Measurements from ENCODE around the gene ZNF791.
A peak's percentile ranks its signal among the peaks of the same experiment; 100 is the strongest.
"Not testable (repeated sequence)": the region's sequence is repeated elsewhere in the genome, so short reads cannot be mapped to it uniquely, and the experiment has no call there.

ZNF791 gene

DNA sequence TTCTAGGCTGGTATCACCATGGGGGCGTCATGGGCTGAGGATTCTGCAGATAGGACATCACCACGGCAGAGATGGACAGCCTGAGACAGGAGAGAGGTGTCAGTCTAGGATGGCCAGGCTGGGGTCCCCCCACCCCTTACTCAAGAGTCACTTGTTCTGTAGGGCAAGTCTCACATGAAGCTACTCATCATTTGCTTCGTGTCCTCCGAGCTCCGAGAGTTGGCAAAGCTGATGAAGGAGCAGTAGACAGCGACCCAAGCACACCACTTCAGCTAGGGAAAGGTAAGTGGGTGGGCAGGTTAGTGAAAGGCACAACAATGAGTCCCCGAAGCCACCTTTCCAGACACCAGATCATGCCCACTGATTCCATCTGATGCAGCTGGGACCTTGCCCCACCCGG, 57.6 kb downstream of the ZNF791 start:
- DNase-seq: no peak

- DNase-seq: peak; percentile 46
These were observed 58.2 kb downstream of the ZNF791 start for GRCh38 chr19:12668932-12669269.

DNA sequence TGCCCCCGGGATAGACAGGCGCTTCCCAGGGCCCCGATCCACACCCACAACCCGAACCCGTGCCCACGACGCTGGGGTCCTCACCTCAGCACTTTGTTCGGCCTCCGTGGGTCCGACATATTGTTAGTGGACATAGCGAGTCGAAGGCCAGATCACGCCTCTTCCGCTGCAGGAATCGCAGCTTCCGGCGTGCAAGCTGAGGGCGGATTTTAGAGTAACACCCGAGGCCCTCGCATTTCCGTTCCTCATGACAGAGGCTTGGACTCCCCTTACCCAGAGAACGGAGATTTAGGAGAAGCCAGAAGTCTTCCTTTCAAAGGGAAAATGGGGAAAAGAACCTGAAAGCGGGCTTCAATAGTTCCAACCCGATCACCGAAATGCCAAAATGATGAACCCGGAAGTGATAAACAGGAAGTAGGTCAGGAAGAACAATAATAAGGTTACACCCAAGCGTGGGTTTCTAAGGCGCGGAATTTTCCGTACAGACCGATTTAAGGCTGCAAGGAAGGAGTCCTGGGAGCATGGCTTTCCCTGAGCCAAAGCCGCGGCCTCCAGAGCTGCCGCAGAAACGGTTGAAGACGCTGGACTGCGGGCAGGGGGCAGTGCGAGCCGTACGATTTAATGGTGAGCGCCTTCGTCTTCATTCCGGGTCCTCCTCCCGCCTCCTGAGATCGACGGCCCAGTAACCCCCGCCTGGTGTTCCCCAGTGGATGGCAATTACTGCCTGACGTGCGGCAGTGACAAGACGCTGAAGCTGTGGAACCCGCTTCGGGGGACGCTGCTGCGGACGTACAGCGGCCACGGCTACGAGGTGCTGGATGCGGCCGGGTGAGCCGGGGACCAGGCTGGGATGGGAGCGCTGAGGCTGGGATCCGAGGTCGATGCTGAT, 58.8 kb downstream of the ZNF791 start:
- peak; percentile 66 for DNase-seq

GRCh38 chr19:12670159-12670928, 59.6 kb downstream of the ZNF791 start:
- no peak for DNase-seq

DNA sequence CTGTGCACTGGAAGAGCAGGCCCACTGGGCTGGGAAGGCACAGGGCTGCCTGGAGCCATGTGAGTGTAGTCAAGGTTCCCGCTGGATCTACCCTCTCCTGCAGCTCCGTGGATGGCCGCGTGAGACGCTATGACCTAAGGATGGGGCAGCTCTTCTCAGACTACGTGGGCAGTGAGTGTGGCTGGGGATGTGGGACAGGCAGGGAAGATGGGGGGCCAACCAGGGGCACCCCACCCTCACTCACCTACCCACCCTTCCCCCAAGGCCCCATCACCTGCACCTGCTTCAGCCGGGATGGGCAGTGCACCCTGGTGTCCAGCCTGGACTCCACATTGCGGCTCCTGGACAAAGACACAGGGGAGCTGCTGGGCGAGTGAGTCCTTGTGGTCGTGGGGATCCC, 62.0 kb downstream of the ZNF791 start:
- DNase-seq: no peak

GRCh38 chr19:12675399-12675798, 64.7 kb downstream of the ZNF791 start:
- no peak for DNase-seq

DNA sequence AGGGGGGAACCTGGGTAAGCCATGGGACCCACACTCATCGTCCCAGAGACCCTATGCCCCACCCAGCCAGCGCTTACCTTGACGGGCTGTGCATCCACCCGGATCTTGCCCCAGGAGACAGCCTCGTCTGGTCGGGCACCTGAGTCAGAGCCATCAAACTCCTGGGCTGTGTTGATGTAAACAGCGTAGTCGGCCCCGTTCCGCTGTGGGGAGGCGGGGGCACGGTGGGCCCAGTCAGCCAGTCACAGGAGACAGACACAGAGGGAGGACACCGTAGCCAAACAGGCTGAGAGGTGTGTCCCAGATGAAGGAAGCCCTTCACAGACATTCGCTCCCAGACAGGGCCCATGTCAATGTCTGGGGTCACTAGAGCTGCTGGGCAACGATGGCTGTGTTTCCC, 65.2 kb downstream of the ZNF791 start:
- DNase-seq: no peak

DNA sequence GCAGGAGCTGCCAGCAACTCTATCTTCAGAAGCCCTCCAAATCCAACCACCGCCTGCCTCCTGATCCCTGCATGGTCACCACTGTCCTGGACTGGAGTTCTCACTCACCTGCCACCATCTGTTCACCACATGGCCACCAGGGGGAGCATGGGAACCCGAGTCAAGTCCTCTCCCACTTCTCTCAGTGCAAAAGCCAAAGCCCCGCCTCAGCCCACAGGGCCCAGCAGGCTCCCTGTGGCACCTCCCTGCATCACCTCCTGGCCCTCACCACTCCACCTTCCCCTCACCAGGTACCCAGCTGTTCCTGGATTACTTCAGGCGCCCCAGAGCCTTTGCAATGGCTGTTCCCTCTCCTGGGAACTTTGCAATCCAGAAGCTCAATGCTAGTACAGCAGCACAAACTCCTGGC, 65.7 kb downstream of the ZNF791 start:
- peak; percentile 71 for DNase-seq

GRCh38 chr19:12676928-12677327, 66.2 kb downstream of the ZNF791 start:
- no peak for DNase-seq

DNA sequence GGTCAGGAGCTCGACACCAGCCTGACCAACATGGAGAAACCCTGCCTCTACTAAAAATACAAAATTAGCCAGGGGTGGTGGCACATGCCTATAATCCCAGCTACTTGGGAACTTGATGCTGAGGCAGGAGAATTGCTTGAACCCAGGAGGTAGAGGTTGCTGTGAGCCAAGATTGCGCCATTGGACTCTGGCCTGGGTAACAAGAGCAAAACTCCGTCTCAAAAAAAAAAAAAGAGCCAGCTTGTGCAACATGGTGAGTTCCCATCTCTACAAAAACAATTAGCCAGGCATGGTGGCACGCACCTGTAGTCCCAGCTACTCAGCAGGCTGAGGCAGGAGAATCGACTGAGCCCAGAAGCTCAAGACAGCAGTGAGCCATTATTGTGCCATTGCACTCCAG, 67.3 kb downstream of the ZNF791 start:
- not testable (repeated sequence) for DNase-seq

- DNase-seq: no peak
These were observed 69.3 kb downstream of the ZNF791 start for GRCh38 chr19:12680034-12680433.

GRCh38 chr19:12681074-12681987, 70.6 kb downstream of the ZNF791 start, which contains the start of gene DHPS:
Gene DHPS (minus strand): TSS chr19:12681880. CDS start chr19:12681766, 114 bp downstream.
- DNase-seq: peak; percentile 84

Measured in activated CD4-positive, alpha-beta T cell treated with anti-CD3 and anti-CD28 coated beads for 1 hour (primary cell).